ENCODE results near the gene KIT.

KIT gene

GRCh38 chr4:54742636-54743399 lies 85.1 kb downstream of the KIT start:
- TF ChIP-seq CTCF (IDR thresholded peaks at IDR 0.05) = no peak

GRCh38 chr4:54743562-54743961 lies 85.8 kb downstream of the KIT start:
- no peak for DNase-seq (ENCODE audit: low spot score)
- H3K4me3 ChIP-seq = no peak overlapping the region
- TF ChIP-seq CTCF (IDR thresholded peaks at IDR 0.05) = no peak
- no peak overlapping the region for H3K27ac ChIP-seq

More at GRCh38 chr4:54742636-54743399, 85.1 kb downstream of the KIT start:
- no peak overlapping the region for H3K4me3 ChIP-seq
- DNase-seq (ENCODE audit: low spot score) = no peak
- H3K27ac ChIP-seq = no peak overlapping the region

GRCh38 chr4:54744487-54744886 lies 86.7 kb downstream of the KIT start:
- TF ChIP-seq CTCF (IDR thresholded peaks at IDR 0.05) = no peak

GRCh38 chr4:54745031-54745770 lies 87.4 kb downstream of the KIT start:
- no peak for TF ChIP-seq CTCF (IDR thresholded peaks at IDR 0.05)
- Histone ChIP-seq H3K27ac (no peak overlapping the region), H3K4me3 (no peak overlapping the region)
- no peak for DNase-seq (ENCODE audit: low spot score)

More at GRCh38 chr4:54744487-54744886, 86.7 kb downstream of the KIT start:
- no peak for DNase-seq (ENCODE audit: low spot score)
- no peak overlapping the region for H3K4me3 ChIP-seq
- H3K27ac ChIP-seq = no peak overlapping the region

GRCh38 chr4:54746218-54746617 lies 88.5 kb downstream of the KIT start:
- Histone ChIP-seq H3K4me3 (no peak overlapping the region), H3K27ac (no peak overlapping the region)
- TF ChIP-seq CTCF (IDR thresholded peaks at IDR 0.05) = no peak
- no peak for DNase-seq (ENCODE audit: low spot score)

- H3K27ac ChIP-seq = no peak overlapping the region
- TF ChIP-seq CTCF (IDR thresholded peaks at IDR 0.05) = no peak
- no peak for DNase-seq (ENCODE audit: low spot score)
- no peak overlapping the region for H3K4me3 ChIP-seq
These were observed 92.6 kb downstream of the KIT start for GRCh38 chr4:54750341-54750740.
